ENCODE measurements around the gene GATD1. TPM values are rescaled to one million over a fixed set of nuclear protein-coding genes. Genes with fewer than 3 reads are reported as not detected.

Gene GATD1
- total and polyA plus RNA-seq, 2 experiments from 2014 or later = 39.3 to 51.0 TPM

DNA sequence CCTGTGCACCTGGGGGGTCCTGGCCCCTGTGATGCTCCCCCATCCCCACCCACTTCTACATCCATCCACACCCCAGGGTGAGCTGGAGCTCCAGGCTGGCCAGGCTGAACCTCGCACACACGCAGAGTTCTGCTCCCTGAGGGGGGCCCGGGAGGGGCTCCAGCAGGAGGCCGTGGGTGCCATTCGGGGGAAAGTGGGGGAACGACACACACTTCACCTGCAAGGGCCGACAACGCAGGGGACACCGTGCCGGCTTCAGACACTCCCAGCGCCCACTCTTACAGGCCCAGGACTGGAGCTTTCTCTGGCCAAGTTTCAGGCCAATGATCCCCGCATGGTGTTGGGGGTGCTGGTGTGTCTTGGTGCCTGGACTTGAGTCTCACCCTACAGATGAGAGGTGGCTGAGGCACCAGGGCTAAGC is 50.0 kb downstream of the GATD1 start:
- TF ChIP-seq JUNB (IDR thresholded peaks at IDR 0.05; ENCODE audit: unreplicated experiment) (no peak), POLR2AphosphoS5 (IDR thresholded peaks at IDR 0.05; ENCODE audit: low read depth) (no peak)
- TF ChIP-seq, protein P1, sequence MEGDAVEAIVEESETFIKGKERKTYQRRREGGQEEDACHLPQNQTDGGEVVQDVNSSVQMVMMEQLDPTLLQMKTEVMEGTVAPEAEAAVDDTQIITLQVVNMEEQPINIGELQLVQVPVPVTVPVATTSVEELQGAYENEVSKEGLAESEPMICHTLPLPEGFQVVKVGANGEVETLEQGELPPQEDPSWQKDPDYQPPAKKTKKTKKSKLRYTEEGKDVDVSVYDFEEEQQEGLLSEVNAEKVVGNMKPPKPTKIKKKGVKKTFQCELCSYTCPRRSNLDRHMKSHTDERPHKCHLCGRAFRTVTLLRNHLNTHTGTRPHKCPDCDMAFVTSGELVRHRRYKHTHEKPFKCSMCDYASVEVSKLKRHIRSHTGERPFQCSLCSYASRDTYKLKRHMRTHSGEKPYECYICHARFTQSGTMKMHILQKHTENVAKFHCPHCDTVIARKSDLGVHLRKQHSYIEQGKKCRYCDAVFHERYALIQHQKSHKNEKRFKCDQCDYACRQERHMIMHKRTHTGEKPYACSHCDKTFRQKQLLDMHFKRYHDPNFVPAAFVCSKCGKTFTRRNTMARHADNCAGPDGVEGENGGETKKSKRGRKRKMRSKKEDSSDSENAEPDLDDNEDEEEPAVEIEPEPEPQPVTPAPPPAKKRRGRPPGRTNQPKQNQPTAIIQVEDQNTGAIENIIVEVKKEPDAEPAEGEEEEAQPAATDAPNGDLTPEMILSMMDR (conservative IDR thresholded peaks at IDR 0.05; ENCODE audit: low read depth in 2 of 2) = no peak
- H3K4me3 ChIP-seq = no peak overlapping the region; the same call in 1 of the 2 replicates
- no peak overlapping the region for H3K27ac Mint-ChIP-seq
- no peaks in the 10 kb centered on the region for H3K79me2 ChIP-seq (replicated peaks; ENCODE audit: insufficient read depth)
- peak overlapping the region; percentile 88; the same call in 1 of the 2 replicates for H3K4me2 ChIP-seq
- H3K9me3 Mint-ChIP-seq = no peaks in the 10 kb centered on the region; the same call in 2 of the 3 replicates
- H3K27ac ChIP-seq (ENCODE audit: low read depth) = no peak overlapping the region
- no peaks in the 10 kb centered on the region for H3K36me3 Mint-ChIP-seq (ENCODE audit: low read depth)
- H3K4me3 Mint-ChIP-seq = no peak overlapping the region
- H3K9me2 ChIP-seq (ENCODE audit: insufficient read depth) = no peaks in the 10 kb centered on the region
- peaks cover 16% of the 10 kb centered on the region for H3K27me3 Mint-ChIP-seq (ENCODE audit: insufficient read depth, low read depth, poor library complexity)
- H3K27me3 ChIP-seq (ENCODE audit: insufficient read depth) = no peaks in the 10 kb centered on the region
- peaks cover 9% of the 10 kb centered on the region; the same call in 2 of the 3 replicates for H3K4me1 Mint-ChIP-seq
- 0 out of 2 replicates have a peak, but pooled peaks cover 12% of the 10 kb centered on the region for H3F3A ChIP-seq (replicated peaks; ENCODE audit: low read depth)
- no peak for ATAC-seq
- H2AFZ ChIP-seq = no peak overlapping the region
- no peaks in the 10 kb centered on the region for H3K36me3 ChIP-seq (ENCODE audit: insufficient read depth)
- peaks cover 6% of the 10 kb centered on the region for H3K4me1 ChIP-seq (ENCODE audit: insufficient read depth)
- no peak for DNase-seq (ENCODE audit: low spot score)
- H4K20me1 ChIP-seq (replicated peaks; ENCODE audit: insufficient read depth) = no peaks in the 10 kb centered on the region

DNA sequence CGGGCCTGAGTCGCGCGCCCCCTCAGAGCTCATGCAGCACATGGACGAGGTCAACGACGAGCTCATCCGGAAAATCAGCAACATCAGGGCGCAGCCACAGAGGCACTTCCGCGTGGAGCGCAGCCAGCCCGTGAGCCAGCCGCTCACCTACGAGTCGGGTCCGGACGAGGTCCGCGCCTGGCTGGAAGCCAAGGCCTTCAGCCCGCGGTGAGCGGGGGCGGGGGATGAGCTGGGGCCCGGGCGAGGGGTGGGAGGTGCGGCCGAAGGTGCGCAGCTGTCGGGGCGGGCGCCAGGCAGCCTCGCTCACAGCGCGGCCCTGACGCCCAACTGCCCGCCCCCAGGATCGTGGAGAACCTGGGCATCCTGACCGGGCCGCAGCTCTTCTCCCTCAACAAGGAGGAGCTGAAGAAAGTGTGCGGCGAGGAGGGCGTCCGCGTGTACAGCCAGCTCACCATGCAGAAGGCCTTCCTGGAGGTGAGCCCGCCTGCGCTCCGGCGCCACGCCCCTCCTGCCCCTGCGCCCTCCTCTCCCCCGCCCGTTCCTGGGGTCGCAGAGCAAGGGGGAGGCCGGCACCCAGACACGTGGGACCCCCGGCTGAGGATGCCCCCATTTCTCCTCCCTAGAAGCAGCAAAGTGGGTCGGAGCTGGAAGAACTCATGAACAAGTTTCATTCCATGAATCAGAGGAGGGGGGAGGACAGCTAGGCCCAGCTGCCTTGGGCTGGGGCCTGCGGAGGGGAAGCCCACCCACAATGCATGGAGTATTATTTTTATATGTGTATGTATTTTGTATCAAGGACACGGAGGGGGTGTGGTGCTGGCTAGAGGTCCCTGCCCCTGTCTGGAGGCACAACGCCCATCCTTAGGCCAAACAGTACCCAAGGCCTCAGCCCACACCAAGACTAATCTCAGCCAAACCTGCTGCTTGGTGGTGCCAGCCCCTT is 50.7 kb downstream of the GATD1 start:
- Histone ChIP-seq H3K27ac (ENCODE audit: low read depth) (no peak overlapping the region), H2AFZ (no peak overlapping the region; the same call in 1 of the 2 replicates), H3K79me2 (replicated peaks; ENCODE audit: insufficient read depth) (no peaks in the 10 kb centered on the region), H3K4me1 (ENCODE audit: insufficient read depth) (peaks cover 6% of the 10 kb centered on the region), H3K36me3 (ENCODE audit: insufficient read depth) (no peaks in the 10 kb centered on the region), H3K4me2 (peak overlapping the region; percentile 88), H3K27me3 (ENCODE audit: insufficient read depth) (no peaks in the 10 kb centered on the region), H3F3A (replicated peaks; ENCODE audit: low read depth) (0 out of 2 replicates have a peak, but pooled peaks cover 12% of the 10 kb centered on the region), H3K9me2 (ENCODE audit: insufficient read depth) (no peaks in the 10 kb centered on the region), H3K4me3 (peak overlapping the region; percentile 65), H4K20me1 (replicated peaks; ENCODE audit: insufficient read depth) (no peaks in the 10 kb centered on the region)
- H3K36me3 Mint-ChIP-seq (ENCODE audit: low read depth) = no peaks in the 10 kb centered on the region
- H3K27me3 Mint-ChIP-seq (ENCODE audit: insufficient read depth, low read depth, poor library complexity) = peaks cover 16% of the 10 kb centered on the region
- H3K4me1 Mint-ChIP-seq = peaks cover 9% of the 10 kb centered on the region; the same call in 2 of the 3 replicates
- ATAC-seq (peak; percentile 19), DNase-seq (ENCODE audit: low spot score) (peak; percentile 69)
- peak overlapping the region; percentile 64 for H3K4me3 Mint-ChIP-seq
- H3K27ac Mint-ChIP-seq = no peak overlapping the region
- no peaks in the 10 kb centered on the region; the same call in 2 of the 3 replicates for H3K9me3 Mint-ChIP-seq
- TF ChIP-seq JUNB (IDR thresholded peaks at IDR 0.05; ENCODE audit: unreplicated experiment) (no peak), EZH2phosphoT487 (IDR thresholded peaks at IDR 0.05; ENCODE audit: unreplicated experiment) (no peak), NANOG (IDR thresholded peaks at IDR 0.05; ENCODE audit: borderline replicate concordance) (no peak), ZNF462 (CRISPR knock-in tag; IDR thresholded peaks at IDR 0.05) (no peak), EZH2 (IDR thresholded peaks at IDR 0.05; ENCODE audit: low read depth, unreplicated experiment) (no peak), ZNF114 (CRISPR knock-in tag; IDR thresholded peaks at IDR 0.05) (no peak), ZNF331 (CRISPR knock-in tag; IDR thresholded peaks at IDR 0.05; ENCODE audit: low read depth) (no peak)
- TF ChIP-seq, protein P1 (conservative IDR thresholded peaks at IDR 0.05; ENCODE audit: low read depth in 2 of 2) = no peak

All from GM23338 (cell line).